GM23338 (cell line): ENCODE measurements around the gene PITHD1. TPM values are rescaled to one million over a fixed set of nuclear protein-coding genes. Genes with fewer than 3 reads are reported as not detected.

ENCODE experiments used
- ATAC-seq: fragments of 200-7000 bp; cut with Tn5 transposase; 3 replicates; pipeline ENCODE4 v1.9.1; 2020
- DNase-seq: peaks from one replicate; pipeline ENCODE4 v3.0.0-alpha.2; 2015; ENCODE audit warnings: low spot score
- H2AFZ ChIP-seq: fragments of 200-600 bp; sonication (generic); 2 replicates; pipeline ENCODE4 v1.8.0; 2016; ENCODE audit warnings: antibody characterized with exemption, mild to moderate bottlenecking, moderate library complexity
- H3F3A ChIP-seq: fragments of 200-600 bp; sonication (generic); replicated peaks from 2 replicates; pipeline ENCODE4 v1.8.0; 2017; ENCODE audit warnings: antibody characterized with exemption, mixed run types, low read depth
- H3K27ac ChIP-seq: fragments of 200-600 bp; sonication (generic); 2 replicates; pipeline ENCODE4 v1.6.1; 2016; ENCODE audit warnings: low read depth
- H3K27me3 ChIP-seq: fragments of 200-600 bp; sonication (generic); 2 replicates; pipeline ENCODE4 v1.8.0; 2016; ENCODE audit warnings: mild to moderate bottlenecking, mixed run types, moderate library complexity; ENCODE audit not compliant: insufficient read depth
- H3K36me3 ChIP-seq: fragments of 200-600 bp; sonication (generic); 2 replicates; pipeline ENCODE4 v1.8.0; 2016; ENCODE audit warnings: mild to moderate bottlenecking; ENCODE audit not compliant: insufficient read depth
- H3K4me1 ChIP-seq: fragments of 200-600 bp; sonication (generic); 2 replicates; pipeline ENCODE4 v1.8.0; 2016; ENCODE audit warnings: mild to moderate bottlenecking, moderate library complexity; ENCODE audit not compliant: insufficient read depth
- H3K4me2 ChIP-seq: fragments of 200-600 bp; sonication (generic); 2 replicates; pipeline ENCODE4 v1.7.1; 2017; ENCODE audit warnings: mixed run types
- H3K4me3 ChIP-seq: fragments of 200-600 bp; sonication (generic); 2 replicates; pipeline ENCODE4 v1.6.1; 2016; ENCODE audit warnings: mixed run types
- H3K79me2 ChIP-seq: fragments of 200-600 bp; sonication (generic); replicated peaks from 2 replicates; pipeline ENCODE4 v1.8.0; 2017; ENCODE audit warnings: mild to moderate bottlenecking; ENCODE audit not compliant: insufficient read depth
- H3K9me2 ChIP-seq: fragments of 200-600 bp; sonication (generic); 2 replicates; pipeline ENCODE4 v1.8.0; 2017; ENCODE audit not compliant: insufficient read depth
- H4K20me1 ChIP-seq: fragments of 200-600 bp; sonication (generic); replicated peaks from 2 replicates; pipeline ENCODE4 v1.8.0; 2017; ENCODE audit warnings: mild to moderate bottlenecking; ENCODE audit not compliant: insufficient read depth
- H3K27ac Mint-ChIP-seq: 2 replicates; pipeline ENCODE4 v1.8.0; 2020; ENCODE audit warnings: inconsistent platforms, mild to moderate bottlenecking, moderate library complexity, mixed read lengths
- H3K27me3 Mint-ChIP-seq: 3 replicates; pipeline ENCODE4 v1.8.0; 2022; ENCODE audit warnings: low read depth, mild to moderate bottlenecking, moderate library complexity, mixed read lengths, inconsistent platforms; ENCODE audit not compliant: insufficient read depth, poor library complexity
- H3K36me3 Mint-ChIP-seq: 3 replicates; pipeline ENCODE4 v1.8.0; 2021; ENCODE audit warnings: low read depth, mild to moderate bottlenecking, inconsistent platforms, moderate library complexity, mixed read lengths
- H3K4me1 Mint-ChIP-seq: 3 replicates; pipeline ENCODE4 v1.8.0; 2020; ENCODE audit warnings: mild to moderate bottlenecking, inconsistent platforms, mixed read lengths
- H3K4me3 Mint-ChIP-seq: 3 replicates; pipeline ENCODE4 v1.8.0; 2021; ENCODE audit warnings: moderate library complexity, mild to moderate bottlenecking, inconsistent platforms, mixed read lengths
- H3K9me3 Mint-ChIP-seq: 3 replicates; pipeline ENCODE4 v1.8.0; 2020; ENCODE audit warnings: moderate library complexity, mild to moderate bottlenecking, inconsistent platforms, mixed read lengths
- CREB1 ChIP-seq: fragments of 250-450 bp; sonication (Bioruptor Pico); IDR thresholded peaks from 2 replicates; pipeline ENCODE4 v1.5.0; 2020; ENCODE audit warnings: low read depth, mild to moderate bottlenecking, moderate library complexity
- EZH2 ChIP-seq: fragments of 200-600 bp; sonication (generic); IDR thresholded peaks from one replicate; pipeline ENCODE4 v1.8.0; 2017; ENCODE audit warnings: antibody characterized with exemption, mild to moderate bottlenecking, low read depth; ENCODE audit not compliant: unreplicated experiment
- EZH2phosphoT487 ChIP-seq: fragments of 200-600 bp; sonication (generic); IDR thresholded peaks from one replicate; pipeline ENCODE4 v1.8.1; 2018; ENCODE audit warnings: antibody characterized with exemption; ENCODE audit not compliant: unreplicated experiment
- NANOG ChIP-seq: IDR thresholded peaks from 2 replicates; pipeline ENCODE4 v1.6.1; 2016; ENCODE audit warnings: antibody characterized with exemption, borderline replicate concordance
- POLR2AphosphoS5 ChIP-seq: IDR thresholded peaks from 2 replicates; pipeline ENCODE4 v1.6.1; 2016; ENCODE audit warnings: antibody characterized with exemption, low read depth
- ZNF114 ChIP-seq: fragments of 250-450 bp; sonication (Bioruptor Pico); IDR thresholded peaks from 2 replicates; pipeline ENCODE4 v1.5.0; 2020; ENCODE audit warnings: mild to moderate bottlenecking, moderate library complexity
- ZNF331 ChIP-seq: fragments of 250-450 bp; sonication (Bioruptor Pico); IDR thresholded peaks from 2 replicates; pipeline ENCODE4 v1.5.0; 2020; ENCODE audit warnings: low read depth, mild to moderate bottlenecking, moderate library complexity
- polyA plus RNA-seq: library from polyadenylated mRNA; unstranded; fragments of >200 nt; fragmentation: Nextera tagmentation; extraction: Ambion mirVana; gene quantifications from 2 replicates; pipeline ENCODE4 v1.2.1, GENCODE V29; 2016
- total RNA-seq: library from RNA; depleted of rRNA; stranded (reverse); fragments of >200 nt; shearing (Covaris generic); gene quantifications from 2 replicates; pipeline ENCODE4 v1.2.3, GENCODE V29; 2014
- TF ChIP-seq, protein P1 (sequence below), 2 experiments: fragments of 200-600 bp in 1 of 2; sonication (generic) in 1 of 2; conservative IDR thresholded peaks; 2 replicates each; pipeline versions ENCODE4 v1.5.1 to v1.6.1; 2016 to 2017; ENCODE audit warnings: antibody characterized with exemption in 2 of 2, low read depth in 2 of 2, mild to moderate bottlenecking in 2 of 2, moderate library complexity in 1 of 2
- TF ChIP-seq, protein P2 (sequence below): IDR thresholded peaks from one replicate; pipeline ENCODE4 v1.6.1; 2018; ENCODE audit warnings: antibody characterized with exemption; ENCODE audit not compliant: unreplicated experiment

Gene PITHD1
- total and polyA plus RNA-seq, 2 experiments from 2014 or later = 52.9 to 99.0 TPM

DNA sequence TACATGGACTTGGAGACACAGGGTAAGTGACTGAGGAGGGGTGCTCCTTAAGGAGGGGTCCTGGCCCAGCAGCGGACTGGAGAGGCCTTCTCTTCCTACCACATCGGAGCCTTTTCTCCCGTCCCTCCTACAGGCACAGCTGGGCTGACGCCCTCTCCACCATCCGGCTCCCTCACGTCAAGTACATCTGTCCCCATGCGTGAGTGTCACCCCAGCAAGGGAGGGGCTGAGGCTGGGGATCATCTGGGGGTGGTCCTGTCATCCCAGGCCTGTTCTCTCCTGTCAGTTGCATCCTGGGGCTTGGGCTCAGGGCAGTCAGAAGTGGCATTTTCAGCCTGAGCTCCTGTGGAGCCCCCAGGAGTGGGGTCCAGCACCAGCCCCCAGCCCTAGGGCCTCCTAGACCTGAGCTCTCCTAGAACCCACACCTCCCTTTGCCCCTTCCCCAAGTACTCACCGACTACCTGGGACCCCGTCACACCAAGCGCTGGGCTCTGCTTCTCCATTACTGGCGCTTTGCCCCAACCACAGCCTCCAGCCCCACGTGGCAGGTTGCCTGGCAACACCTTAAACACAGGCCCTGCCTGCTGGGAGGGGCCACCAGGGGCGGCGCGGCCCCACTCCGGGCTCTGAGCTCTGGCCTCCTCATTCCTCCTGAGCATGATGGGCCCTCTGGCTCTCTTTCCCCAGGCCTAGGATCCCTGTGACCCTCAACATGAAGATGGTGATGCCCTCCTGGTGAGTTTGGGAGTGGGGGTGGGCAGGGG lies 15.0 kb downstream of the PITHD1 start (continued):
- TF ChIP-seq, protein P1, sequence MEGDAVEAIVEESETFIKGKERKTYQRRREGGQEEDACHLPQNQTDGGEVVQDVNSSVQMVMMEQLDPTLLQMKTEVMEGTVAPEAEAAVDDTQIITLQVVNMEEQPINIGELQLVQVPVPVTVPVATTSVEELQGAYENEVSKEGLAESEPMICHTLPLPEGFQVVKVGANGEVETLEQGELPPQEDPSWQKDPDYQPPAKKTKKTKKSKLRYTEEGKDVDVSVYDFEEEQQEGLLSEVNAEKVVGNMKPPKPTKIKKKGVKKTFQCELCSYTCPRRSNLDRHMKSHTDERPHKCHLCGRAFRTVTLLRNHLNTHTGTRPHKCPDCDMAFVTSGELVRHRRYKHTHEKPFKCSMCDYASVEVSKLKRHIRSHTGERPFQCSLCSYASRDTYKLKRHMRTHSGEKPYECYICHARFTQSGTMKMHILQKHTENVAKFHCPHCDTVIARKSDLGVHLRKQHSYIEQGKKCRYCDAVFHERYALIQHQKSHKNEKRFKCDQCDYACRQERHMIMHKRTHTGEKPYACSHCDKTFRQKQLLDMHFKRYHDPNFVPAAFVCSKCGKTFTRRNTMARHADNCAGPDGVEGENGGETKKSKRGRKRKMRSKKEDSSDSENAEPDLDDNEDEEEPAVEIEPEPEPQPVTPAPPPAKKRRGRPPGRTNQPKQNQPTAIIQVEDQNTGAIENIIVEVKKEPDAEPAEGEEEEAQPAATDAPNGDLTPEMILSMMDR (conservative IDR thresholded peaks at IDR 0.05; ENCODE audit: low read depth in 2 of 2) = no peak
- TF ChIP-seq ZNF331 = no peak
- no peak for TF ChIP-seq ZNF114 (CRISPR knock-in tag)
- TF ChIP-seq EZH2phosphoT487 = no peak
- no peak for TF ChIP-seq EZH2
- no peak for TF ChIP-seq NANOG
- TF ChIP-seq, protein P2, sequence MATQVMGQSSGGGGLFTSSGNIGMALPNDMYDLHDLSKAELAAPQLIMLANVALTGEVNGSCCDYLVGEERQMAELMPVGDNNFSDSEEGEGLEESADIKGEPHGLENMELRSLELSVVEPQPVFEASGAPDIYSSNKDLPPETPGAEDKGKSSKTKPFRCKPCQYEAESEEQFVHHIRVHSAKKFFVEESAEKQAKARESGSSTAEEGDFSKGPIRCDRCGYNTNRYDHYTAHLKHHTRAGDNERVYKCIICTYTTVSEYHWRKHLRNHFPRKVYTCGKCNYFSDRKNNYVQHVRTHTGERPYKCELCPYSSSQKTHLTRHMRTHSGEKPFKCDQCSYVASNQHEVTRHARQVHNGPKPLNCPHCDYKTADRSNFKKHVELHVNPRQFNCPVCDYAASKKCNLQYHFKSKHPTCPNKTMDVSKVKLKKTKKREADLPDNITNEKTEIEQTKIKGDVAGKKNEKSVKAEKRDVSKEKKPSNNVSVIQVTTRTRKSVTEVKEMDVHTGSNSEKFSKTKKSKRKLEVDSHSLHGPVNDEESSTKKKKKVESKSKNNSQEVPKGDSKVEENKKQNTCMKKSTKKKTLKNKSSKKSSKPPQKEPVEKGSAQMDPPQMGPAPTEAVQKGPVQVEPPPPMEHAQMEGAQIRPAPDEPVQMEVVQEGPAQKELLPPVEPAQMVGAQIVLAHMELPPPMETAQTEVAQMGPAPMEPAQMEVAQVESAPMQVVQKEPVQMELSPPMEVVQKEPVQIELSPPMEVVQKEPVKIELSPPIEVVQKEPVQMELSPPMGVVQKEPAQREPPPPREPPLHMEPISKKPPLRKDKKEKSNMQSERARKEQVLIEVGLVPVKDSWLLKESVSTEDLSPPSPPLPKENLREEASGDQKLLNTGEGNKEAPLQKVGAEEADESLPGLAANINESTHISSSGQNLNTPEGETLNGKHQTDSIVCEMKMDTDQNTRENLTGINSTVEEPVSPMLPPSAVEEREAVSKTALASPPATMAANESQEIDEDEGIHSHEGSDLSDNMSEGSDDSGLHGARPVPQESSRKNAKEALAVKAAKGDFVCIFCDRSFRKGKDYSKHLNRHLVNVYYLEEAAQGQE = no peak
- TF ChIP-seq CREB1 (CRISPR knock-in tag) = no peak

DNA sequence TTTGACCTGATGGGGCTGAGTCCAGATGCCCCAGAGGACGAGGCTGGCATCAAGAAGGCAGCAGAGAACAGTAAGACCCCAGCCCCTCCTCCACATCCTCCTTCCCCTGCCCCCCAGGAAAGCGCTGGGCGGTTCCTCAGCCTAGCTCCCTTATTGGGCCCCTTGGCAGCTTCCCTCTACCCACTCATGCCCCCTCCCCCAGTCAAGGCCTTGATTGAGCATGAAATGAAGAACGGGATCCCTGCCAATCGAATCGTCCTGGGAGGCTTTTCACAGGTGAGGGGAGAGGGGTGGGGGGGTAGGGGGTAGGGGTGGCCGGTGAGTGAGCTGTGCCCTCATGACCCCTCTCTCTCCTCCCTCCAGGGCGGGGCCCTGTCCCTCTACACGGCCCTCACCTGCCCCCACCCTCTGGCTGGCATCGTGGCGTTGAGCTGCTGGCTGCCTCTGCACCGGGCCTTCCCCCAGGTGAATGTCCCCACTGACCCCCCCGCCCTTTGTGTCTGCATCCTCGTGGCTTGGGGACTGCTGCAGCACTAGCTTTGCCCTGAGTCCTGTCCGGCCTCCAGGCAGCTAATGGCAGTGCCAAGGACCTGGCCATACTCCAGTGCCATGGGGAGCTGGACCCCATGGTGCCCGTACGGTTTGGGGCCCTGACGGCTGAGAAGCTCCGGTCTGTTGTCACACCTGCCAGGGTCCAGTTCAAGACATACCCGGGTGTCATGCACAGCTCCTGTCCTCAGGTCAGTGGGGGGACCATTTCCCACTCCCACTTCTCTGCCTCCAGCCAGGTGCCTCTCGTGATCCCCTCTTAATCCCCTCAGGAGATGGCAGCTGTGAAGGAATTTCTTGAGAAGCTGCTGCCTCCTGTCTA lies 15.9 kb downstream of the PITHD1 start:
- Histone ChIP-seq H3K27me3 (no peaks in the 10 kb centered on the region), H3K4me3 (no peak overlapping the region), H3K9me2 (no peaks in the 10 kb centered on the region), H3F3A (peaks cover 11% of the 10 kb centered on the region; the same call in 1 of the 2 replicates), H4K20me1 (0 out of 2 replicates have a peak, but pooled peaks cover 7% of the 10 kb centered on the region), H3K4me1 (peaks cover 13% of the 10 kb centered on the region), H3K79me2 (peaks cover 14% of the 10 kb centered on the region), H2AFZ (no peak overlapping the region), H3K4me2 (no peak overlapping the region), H3K27ac (no peak overlapping the region), H3K36me3 (peaks cover 8% of the 10 kb centered on the region; the same call in 1 of the 2 replicates)
- Mint-ChIP-seq H3K27ac (no peak overlapping the region), H3K9me3 (no peaks in the 10 kb centered on the region), H3K4me3 (no peak overlapping the region), H3K27me3 (peaks cover 16% of the 10 kb centered on the region), H3K4me1 (peaks cover 21% of the 10 kb centered on the region), H3K36me3 (peaks cover 40% of the 10 kb centered on the region)
- DNase-seq (no peak), ATAC-seq (no peak)
- TF ChIP-seq POLR2AphosphoS5 (no peak; the same call in none of the 2 replicates), CREB1 (CRISPR knock-in tag) (no peak), EZH2 (no peak)
- TF ChIP-seq, protein P1 (conservative IDR thresholded peaks at IDR 0.05; ENCODE audit: low read depth in 2 of 2) = no peak
